Measurements from ENCODE around the gene CCDC183.
"Not testable (repeated sequence)": the region's sequence is repeated elsewhere in the genome, so short reads cannot be mapped to it uniquely, and the experiment has no call there.

The CCDC183 gene

GRCh38 chr9:136803009-136803550 is 6.9 kb downstream of the CCDC183 start:
- not testable (repeated sequence) for FAIRE-seq

DNA sequence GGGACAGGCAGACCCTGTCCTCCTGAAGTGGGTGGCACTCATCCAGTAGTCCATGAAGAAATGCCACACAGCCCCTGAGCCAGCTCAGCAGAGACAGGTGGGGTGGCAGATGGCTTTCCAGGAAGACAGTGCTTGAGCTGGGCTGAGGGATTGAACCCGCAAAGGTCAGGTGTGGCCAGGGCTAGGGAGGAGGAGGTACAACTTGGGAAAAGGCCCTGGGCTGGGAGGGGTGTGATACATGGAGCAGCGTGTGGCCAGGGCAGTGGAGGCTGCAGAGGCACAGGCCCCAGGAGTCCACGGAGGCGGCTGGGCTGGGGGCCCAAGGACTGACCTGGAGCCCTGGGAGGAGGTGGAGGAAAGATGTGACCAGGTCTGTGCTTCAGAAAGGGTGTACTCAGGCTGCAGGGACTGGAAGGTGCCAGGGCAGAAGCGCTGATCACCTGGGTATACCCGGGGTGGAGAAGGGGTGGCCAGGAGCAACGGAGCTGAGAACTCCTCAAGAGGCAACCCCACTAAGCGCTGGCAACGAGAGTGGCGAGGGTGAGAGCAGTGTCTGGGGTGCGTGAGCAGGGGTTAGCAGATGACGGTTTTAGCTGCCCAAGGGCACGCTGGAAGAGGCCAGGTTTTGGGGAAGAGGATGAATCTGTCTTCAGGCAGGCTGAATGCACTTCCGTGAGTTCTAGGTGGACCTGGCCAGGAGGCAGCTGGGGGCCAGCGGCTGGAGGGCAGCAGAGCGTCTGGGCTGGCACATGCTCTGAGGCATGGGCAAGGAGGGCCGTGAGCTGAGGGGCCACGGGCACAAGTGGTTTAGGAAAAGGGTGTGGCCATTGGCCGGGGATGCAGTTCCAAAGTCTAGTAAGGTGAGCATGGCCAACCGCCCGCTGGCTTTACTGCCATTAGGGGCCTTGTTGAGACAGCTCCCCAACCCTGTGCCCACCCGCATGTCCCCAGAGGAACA is 7.7 kb downstream of the CCDC183 start:
- no peak for FAIRE-seq

DNA sequence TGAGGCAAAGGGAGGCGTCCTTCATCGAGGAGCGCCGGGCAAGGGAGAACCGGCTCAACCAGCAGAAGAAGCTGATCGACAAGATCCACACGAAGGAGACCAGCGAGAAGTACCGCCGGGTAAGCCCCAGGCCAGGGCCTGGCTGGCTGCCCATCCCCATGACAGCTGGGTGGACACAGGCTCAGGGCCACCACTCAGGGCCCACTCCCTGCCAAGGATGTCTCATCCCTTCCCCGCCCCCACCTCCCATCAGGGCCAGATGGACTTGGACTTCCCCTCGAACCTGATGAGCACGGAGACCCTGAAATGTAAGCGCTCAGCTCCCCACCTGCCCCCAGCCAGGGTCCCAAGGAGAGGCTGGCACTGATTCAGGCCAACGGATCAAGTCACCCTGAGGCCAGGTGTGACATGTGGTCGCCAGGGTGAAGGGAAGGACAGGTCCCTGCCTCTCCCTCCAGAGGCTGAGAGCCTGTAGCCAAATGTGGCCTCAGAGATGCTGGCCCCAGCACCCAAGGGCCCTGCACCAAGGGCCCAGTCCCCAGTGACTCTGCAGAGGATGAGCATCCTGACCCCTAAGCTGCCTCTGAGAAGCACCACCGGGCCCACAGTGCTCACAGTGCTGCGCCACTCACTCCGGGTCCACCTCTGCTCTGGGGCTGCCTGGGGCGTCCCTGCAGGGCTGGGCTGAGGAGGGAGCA is 8.5 kb downstream of the CCDC183 start:
- FAIRE-seq, result no peak

DNA sequence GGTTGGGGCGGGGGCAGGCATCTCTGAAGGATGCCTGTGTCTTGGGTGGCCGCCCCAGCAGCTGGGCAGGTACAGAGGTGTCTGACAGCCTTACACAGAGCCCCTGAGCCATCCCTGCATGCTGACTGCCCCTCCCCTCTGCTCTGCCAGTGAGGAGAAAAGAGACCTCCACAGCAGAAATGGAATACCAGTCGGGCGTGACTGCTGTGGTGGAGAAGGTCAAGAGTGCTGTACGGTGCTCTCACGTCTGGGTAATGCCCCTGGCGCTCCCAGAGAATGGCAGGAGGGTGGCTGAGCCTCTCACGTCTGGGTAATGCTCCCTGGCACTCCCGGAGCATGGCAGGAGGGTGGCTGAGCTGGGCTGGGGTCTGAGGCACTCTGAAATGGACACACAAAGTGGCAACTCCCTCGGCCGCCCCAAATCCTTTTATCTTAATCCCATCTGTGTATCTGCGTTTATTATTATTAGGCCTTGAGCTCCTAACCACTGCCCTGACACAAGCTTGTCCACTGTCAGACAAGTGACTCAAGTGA is 9.1 kb downstream of the CCDC183 start:
- no peak for FAIRE-seq

DNA sequence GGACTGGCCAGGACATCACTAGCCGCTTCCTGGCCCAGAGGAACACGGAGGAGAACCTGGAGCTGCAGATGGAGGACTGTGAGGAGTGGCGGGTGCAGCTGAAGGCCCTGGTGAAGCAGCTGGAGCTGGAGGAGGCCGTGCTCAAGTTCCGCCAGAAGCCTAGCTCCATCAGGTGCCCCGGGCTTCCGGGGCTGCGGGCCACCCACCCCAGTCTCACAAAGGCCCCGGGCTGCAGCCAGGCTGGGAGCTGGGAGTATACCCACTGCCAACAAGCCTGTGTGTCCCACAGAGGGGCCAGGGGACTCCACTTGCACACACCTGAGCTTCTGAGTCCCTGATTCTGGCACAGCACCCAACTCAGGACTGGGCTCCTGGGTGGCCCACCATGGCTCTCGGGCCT is 9.9 kb downstream of the CCDC183 start:
- no peak for FAIRE-seq

DNA sequence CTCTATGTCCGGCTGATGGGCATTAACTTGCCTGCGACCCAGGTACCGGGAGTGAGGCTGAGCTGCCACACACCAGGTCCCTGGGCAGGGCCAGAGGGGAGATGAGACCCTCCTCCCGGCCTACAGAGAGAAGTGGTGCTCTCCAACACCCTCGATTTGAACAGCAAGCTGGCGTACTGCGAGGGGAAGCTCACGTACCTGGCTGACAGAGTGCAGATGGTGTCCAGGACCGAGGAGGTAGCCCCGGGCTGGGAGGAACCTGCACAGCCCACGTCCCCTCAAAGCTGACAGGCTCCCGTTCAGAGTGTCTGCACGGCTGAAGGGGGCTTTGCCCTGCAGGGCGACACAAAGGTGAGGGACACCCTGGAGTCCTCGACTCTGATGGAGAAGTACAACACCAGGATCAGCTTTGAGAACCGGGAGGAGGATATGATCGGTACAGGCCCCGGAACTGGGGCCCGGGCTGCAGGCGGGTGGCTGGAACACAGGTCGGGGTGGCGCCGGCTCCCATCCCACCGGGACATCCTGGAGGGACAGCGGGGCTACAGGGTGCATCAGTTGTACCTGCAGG is 10.6 kb downstream of the CCDC183 start:
- no peak for FAIRE-seq

GRCh38 chr9:136807281-136808074 is 11.3 kb downstream of the CCDC183 start, which contains the start of gene RABL6:
RABL6 (plus strand) TSS chr9:136807948; CDS start chr9:136808197, 249 bp downstream.
- FAIRE-seq, result no peak

DNA sequence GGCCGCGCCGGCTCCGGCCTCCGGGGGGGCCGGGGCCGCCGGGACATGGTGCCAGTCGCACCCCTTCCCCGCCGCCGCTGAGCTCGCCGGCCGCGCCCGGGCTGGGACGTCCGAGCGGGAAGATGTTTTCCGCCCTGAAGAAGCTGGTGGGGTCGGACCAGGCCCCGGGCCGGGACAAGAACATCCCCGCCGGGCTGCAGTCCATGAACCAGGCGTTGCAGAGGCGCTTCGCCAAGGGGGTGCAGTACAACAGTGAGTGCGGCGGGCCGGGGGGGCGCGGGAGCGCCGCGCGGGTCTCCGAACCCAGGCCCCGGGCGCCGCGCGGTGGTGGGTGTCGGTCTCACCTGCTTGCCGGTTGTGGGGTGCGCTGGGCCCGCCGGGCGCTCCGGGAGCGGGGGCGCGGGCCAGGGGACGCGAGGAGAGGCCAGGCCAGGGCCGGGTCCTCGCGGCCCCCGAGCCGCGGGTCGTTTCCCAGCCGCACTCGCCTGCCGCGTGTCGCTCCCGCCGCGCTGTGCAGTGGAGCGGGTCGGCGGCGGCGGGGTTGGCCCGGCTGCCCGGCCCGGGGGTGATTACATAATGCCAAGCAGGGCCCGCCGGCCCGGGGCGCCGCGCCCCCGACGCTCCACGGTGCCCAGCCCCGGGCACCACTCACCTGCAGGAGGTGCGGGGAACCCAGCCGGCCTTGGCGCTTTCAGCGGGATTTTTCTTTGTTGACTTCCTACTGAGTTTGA is 12.1 kb downstream of the CCDC183 start:
- no peak for FAIRE-seq

DNA sequence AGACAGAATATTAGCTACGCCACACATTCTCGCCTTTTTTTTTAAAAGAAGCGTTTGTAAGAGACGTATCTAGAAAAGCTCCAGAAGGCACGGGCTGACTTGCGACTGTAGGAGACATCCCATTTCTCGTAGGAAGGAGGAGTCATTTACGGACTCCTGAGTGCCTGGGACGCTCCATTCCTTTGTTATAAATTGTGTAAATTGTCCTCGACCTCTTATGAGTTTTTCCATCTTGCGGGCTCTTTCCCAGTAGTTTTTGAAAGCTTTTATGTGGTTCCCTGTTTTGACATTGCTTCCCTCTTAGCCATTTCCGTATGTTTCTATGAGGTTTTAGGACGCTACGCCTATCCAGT is 12.6 kb downstream of the CCDC183 start:
- no peak for FAIRE-seq

GRCh38 chr9:136814725-136815421 is 18.7 kb downstream of the CCDC183 start:
- FAIRE-seq, result no peak

DNA sequence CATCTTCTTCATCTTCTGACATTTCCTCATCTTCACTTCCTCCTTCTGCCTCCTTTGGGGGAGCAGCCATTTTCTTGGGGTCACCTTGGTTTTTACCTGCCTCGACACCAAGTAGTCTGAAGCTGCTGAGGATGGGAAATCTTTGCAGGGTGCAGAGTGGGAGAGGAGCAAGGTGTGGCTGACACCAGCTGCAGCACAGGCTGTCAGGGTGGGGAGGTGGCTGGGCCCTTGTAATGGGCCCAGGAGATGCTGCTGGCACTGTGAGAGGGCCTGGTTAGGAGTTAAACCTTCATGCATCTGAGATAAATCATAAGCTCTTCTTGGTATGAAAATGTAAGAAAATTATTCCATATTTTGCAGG is 19.3 kb downstream of the CCDC183 start:
- FAIRE-seq, result no peak

- FAIRE-seq, result no peak
Observed at GRCh38 chr9:136820971-136821825, 25.1 kb downstream of the CCDC183 start.

DNA sequence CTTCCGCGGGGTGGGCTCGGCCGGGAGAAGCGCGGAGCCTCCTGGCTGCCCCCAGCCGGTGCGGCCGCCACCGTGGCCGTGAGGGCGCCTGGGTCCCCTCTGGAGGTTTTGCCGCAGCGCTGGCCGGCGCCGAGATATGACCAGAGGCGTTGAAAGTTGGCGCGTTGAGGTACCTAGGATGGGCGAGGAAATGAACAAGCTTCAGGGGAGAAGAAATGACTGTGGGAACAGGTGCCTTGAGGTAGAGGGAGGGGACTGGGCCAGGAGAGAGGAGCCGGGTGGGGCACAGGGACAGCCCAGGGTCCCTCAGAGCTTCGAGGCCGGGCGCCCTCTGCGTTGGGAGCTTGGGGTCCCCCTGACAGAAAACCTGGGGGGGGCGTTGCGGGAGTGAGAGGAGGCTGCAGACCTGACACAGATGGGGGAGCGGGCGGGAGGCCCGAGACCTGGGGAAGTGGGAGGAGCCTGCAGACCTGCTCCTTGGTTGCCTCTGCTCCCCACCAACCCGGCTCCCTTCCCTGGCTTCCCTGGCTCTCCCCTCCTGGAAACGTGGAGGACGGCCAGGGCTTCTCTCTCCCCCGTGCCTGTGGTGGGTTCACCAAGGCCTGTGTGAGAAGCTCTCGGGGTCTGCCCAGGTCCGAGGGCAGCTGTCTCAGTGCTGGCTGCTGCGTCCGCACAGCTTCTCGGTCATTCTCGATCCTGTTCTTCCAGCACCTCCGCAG is 25.8 kb downstream of the CCDC183 start:
- FAIRE-seq, result no peak

DNA sequence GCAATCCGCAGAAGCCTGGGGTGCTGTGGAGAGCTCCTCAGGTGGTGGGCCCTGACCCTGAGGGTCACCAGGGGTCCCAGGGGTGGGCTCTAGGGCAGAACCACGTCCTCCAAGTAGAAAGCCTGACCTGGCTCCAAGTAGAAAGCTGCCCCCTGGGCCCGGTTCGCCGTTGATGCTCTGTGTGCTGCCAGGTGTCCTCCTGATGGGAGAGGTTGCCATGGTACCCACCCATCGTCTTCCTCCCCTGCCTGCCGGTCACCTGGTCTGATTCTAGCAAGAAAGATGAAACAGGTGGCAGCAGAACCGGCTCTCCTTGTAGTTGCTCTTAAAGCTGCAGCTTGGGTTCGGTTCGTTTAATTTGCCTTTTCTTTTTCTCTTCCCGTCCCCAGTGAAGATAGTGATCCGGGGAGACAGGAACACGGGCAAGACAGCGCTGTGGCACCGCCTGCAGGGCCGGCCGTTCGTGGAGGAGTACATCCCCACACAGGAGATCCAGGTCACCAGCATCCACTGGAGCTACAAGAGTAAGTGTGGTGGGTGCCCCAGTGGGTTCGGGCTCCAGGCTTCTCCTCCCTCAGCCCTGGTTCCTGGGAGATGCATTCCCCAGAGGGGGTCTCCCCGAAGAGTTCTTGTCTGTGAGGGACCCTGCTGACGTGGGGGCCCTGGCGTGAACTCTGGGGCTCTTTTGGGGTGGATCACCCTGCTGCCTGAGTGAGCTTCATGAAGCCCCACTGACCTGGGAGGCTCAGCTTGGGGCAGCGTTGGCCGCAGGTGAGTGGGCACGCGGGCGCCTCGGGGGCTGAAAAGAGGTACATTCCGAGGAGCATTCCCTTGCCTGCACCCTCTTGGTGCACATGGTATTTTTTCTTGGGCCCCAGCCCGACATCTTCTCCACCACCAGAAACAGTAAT is 27.3 kb downstream of the CCDC183 start:
- FAIRE-seq, result no peak

- FAIRE-seq, result no peak
Observed at GRCh38 chr9:136824496-136825225, 28.5 kb downstream of the CCDC183 start.

DNA sequence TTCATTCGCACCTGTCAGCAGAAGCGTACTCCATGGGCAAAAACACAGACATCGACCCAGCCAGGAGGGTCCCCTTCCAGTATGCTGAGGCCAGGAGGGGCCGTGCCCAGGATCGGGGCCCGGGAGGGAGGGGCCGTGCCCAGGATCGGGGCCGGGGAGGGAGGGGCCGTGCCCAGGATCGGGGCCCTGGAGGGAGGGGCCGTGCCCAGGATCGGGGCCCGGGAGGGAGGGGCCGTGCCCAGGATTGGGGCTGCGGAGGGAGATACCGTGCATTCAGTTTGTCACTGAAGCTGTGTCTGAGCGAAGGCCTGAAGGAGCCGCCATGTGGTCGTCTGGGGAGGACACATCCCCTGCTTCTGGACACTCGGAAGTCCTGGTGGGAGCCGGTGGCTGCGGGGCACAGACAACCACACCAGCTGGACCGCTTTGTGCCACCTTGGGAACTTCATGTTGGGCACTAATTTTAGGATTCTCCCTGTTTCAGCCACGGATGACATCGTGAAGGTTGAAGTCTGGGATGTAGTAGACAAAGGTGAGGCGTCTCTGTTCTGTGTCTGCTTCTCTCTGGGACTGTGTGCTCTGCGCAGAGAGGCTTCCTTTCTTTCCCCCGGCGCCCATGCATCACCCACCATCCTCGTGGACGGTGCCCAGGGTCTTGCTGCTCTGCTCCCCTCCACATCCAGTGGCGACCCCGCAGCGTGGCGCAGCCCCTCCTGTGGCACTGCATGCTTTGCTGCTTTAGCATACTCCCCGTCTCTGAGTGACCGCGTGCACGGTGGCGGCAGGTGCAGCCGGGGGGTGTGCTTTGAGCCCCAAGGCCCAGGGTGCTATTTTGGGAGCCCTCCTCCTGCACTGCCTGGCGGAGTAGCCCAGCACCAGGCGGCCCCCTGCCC is 29.4 kb downstream of the CCDC183 start:
- no peak for FAIRE-seq

- FAIRE-seq, result no peak
Observed at GRCh38 chr9:136826188-136826541, 30.0 kb downstream of the CCDC183 start.

All from islet of Langerhans (tissue), 1 donor.